ENCODE results near the gene CCDC59.

DNA sequence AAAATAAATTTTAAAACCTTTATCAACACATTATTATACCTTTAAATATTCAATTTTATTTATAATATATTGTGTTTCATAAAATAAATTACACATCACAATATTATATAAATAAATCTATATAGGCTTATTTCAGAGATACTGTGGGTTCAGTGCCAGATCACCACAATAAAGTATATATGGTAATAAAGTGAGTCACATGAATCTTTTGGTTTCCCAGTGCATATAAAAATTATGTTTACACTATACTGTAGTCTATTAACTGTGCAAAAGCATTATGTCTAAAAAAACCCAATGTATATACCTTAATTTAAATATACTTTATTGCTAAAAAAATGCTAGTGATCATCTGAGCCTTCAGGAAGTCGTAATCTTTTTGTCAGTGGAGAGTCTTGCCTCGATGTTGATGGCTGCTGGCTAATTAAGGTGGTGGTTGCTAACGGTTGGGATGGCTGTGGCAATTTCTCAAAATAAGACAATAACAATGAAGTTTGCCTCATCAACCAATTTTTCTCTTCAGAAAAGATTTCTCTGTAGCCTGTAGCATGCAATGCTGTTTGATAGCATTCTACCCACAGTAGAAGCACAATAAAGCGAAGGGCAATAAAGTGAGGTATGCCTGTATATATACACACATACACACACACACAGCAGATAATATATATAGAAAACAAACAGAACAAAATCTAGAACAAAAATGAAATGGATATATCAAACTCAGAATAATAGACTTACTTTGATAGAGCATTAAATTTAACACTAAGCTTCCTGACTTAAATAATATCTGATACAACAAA is 32.4 kb downstream of the CCDC59 start:
- TF ChIP-seq, protein P1, sequence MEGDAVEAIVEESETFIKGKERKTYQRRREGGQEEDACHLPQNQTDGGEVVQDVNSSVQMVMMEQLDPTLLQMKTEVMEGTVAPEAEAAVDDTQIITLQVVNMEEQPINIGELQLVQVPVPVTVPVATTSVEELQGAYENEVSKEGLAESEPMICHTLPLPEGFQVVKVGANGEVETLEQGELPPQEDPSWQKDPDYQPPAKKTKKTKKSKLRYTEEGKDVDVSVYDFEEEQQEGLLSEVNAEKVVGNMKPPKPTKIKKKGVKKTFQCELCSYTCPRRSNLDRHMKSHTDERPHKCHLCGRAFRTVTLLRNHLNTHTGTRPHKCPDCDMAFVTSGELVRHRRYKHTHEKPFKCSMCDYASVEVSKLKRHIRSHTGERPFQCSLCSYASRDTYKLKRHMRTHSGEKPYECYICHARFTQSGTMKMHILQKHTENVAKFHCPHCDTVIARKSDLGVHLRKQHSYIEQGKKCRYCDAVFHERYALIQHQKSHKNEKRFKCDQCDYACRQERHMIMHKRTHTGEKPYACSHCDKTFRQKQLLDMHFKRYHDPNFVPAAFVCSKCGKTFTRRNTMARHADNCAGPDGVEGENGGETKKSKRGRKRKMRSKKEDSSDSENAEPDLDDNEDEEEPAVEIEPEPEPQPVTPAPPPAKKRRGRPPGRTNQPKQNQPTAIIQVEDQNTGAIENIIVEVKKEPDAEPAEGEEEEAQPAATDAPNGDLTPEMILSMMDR (conservative IDR thresholded peaks at IDR 0.05 in 1 of 2, IDR thresholded peaks at IDR 0.05 in 1 of 2; ENCODE audit: extremely low read depth in 1 of 2, insufficient read depth in 1 of 2, low read depth in 1 of 2, low read length in 2 of 2): no peak
- TF ChIP-seq EZH2 (IDR thresholded peaks at IDR 0.05; ENCODE audit: borderline replicate concordance, low read length): no peak

Data from mammary epithelial cell (primary cell).